ENCODE results near the gene CDC42EP3.

GRCh38 chr2:37614061-37614738, 57.2 kb downstream of the CDC42EP3 start:
- no peak for TF ChIP-seq CTCF (conservative IDR thresholded peaks at IDR 0.05)
- TF ChIP-seq ZFX (IDR thresholded peaks at IDR 0.05), result no peak

Data from C4-2B (cell line).